ENCODE results near the gene APBB2.

Gene APBB2

DNA sequence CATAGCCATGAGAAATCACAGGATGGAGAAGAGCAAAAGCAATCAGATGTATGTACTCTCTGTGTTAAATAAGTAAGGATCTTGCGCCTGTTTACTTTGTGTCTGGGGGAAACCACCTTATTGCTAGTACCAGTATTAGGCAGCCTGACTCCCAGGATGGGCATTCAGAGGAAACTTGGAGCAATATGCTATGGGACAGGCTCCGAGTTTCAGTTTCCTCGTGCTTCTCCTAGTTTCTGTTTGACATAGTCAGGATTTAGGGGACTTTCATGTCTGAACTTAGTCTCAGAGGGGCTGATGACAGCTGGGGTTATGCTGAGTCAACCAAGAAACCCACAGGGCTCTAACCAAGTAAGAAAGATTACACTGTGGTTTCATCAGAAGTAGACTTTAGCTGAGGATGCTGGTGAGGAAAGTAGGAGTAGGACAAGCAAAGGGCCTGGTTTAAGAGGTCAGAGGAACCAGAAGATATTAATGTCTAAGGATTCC is 451.1 kb downstream of the APBB2 start:
- no peak for DNase-seq (ENCODE audit: low spot score)

Small RNA genes lying within 50 kb of the gene (small RNA-seq; reads per million reads assigned to genes)
- gene RF00019 (0 reads per million in 2 experiments), gene RNA5SP160 (0 reads per million in 2 experiments), gene RNU6-1195P (0.03 to 0.53 reads per million in 2 experiments), gene RNU6-836P (0 reads per million in 2 experiments)
